Activated gamma-delta T cell (primary cell): ENCODE data around the gene SH3PXD2B.
"Not testable (repeated sequence)": the region's sequence is repeated elsewhere in the genome, so short reads cannot be mapped to it uniquely, and the experiment has no call there.

Source experiments
- DNase-seq: peaks from one replicate; lab custom pipeline; 2025; lab: John Stamatoyannopoulos, UW

The SH3PXD2B gene

DNA sequence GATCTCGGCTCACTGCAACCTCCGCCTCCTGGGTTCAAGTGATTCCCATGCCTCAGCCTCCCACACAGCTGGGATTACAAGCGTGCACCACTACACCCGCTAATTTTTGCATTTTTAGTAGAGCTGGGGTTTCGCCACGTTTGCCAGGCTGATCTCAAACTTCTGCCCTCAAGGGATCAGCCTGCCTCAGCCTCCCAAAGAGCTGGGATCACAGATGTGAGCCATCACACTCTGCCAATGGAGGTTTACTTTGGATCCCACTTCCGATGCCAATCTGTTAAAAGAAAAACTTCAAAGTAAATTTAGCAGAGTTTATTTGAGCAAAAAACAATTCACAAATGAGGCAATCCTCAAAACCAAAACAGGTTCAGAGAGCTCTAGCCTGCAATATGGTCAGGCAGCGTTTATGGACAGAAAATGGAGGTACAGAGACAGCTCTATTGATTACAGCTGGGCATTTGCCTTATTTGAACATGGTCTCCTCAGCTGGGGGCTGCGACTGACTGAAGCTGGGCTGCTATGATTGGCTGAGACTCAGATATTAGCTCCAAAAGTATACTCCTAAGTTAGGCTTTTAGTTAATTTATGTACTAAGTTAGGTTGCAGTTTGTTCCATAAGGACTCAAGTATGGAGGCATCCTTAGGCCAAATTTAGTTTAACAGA lies 152.1 kb downstream of the SH3PXD2B start:
- DNase-seq, result no peak

GRCh38 chr5:172299916-172300439 lies 154.3 kb downstream of the SH3PXD2B start:
- DNase-seq, result no peak

GRCh38 chr5:172294831-172295230 lies 159.5 kb downstream of the SH3PXD2B start:
- no peak for DNase-seq

GRCh38 chr5:172293745-172294342 lies 160.5 kb downstream of the SH3PXD2B start:
- no peak for DNase-seq

- no peak for DNase-seq
Measured at GRCh38 chr5:172293054-172293744, 161.1 kb downstream of the SH3PXD2B start.

GRCh38 chr5:172291837-172292236 lies 162.5 kb downstream of the SH3PXD2B start:
- DNase-seq, result not testable (repeated sequence)

DNA sequence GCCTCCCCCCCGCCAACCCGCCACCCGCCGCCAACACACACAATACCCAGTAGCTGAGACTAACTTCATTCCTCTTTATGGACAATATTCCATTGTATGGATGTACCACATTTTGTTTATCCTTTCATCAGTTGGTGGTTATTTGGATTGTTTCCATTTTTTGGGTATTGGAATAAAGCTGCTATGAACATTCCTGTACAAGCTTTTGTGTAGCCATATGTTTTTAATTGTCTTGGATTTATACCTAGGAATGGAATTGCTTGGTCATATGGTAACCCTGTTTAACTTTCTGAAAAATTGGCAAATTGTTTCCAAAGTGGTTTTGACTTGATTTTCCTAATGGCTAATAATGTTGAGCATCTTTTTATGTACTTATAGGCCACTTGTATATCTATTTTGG lies 165.9 kb downstream of the SH3PXD2B start:
- DNase-seq, result no peak

DNA sequence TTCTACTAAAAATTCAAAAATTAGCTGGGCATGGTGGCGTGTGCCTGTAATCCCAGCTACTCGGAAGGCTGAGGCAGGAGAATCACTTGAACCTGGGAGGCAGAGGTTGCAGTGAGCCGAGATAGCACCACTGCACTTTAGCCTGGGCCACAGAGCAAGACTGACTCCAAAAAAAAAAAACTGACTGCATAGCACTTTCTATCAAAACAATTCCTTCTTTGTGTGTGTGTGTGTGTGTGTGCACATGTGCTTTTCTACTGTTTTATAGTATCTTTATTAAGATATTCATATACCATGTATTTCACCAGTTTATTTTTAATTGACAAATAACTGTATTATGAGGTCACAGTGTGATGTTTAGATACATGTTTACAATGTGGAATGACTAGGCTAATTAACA lies 167.2 kb downstream of the SH3PXD2B start:
- DNase-seq, result not testable (repeated sequence)

GRCh38 chr5:172285226-172286143 lies 168.8 kb downstream of the SH3PXD2B start:
- DNase-seq, result no peak

DNA sequence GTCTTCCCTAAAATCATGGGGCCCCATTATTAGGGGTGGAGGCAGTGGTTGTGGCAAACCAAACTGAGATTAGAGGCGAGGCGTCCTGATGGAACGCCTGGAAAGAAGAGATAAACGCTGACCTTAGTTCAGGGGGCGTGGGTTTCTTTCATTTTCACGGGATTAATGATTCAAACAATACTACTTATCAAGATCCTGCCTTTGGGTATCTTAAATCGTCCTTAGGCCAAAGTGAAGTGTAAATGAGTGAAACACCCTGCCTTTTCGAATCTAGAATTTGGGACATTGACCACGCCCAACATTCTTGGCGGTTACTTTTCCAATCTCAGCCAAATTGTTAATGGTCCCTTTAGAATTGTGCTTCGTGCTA lies 169.7 kb downstream of the SH3PXD2B start:
- no peak for DNase-seq

GRCh38 chr5:172283862-172284610 lies 170.3 kb downstream of the SH3PXD2B start:
- DNase-seq, result peak; percentile 63

GRCh38 chr5:172283020-172283861 lies 171.1 kb downstream of the SH3PXD2B start, which contains the start of gene UBTD2:
Gene UBTD2 (minus strand): TSS chr5:172283764. CDS start chr5:172283665, 99 bp downstream.
- DNase-seq, result peak; percentile 62

DNA sequence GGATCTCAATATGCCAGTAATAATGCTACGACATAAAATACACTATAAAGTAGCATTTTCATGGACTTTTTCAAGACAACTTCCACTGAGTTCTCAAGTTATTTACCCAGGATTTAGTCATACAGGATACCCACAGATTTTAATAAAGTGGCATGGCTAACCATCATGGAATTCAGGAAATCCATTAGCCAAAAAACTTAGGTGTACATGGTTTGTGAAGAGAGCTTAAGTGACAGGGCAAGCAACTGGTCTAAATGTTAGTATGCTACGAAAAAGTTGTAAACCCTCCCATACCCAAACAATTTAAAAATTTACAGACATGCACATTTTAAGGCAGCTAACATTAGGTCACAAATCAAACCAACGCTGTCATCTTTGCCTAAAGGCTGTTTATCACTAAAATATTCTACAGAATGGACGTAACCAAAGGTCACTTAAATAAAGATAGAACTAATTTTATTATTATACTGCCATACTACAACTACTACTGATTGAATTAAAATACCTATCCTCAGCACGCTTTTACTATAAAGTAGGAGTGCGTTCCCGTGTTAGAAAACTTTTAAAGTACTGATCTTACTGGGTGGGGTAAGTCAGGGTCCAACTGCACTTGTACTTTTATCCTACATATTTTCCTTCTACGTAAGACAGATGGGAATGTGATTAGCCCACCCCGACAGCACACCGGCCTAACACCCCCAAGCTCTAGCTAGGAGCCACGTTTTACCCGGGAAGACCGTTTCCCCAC lies 171.9 kb downstream of the SH3PXD2B start:
- no peak for DNase-seq

DNA sequence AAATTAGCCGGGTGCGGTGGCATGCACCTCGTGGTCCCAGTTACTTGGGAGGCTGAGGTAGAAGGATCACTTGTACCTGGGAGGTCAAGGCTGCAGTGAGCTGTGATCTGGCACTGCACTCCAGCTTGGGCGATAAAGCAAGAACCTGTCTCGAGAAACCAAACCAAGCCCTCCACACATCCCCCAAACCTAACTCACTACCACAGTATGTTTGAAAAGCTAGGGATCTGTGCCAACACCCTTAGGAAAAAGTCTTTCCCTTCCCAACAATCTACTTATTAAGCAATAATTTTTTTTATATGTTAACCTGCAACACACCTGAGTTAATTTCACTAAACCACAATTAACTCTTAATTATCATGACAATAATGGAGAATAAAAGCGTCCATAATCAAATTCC lies 173.0 kb downstream of the SH3PXD2B start:
- DNase-seq, result no peak

GRCh38 chr5:172280929-172281328 lies 173.4 kb downstream of the SH3PXD2B start:
- DNase-seq, result no peak

DNA sequence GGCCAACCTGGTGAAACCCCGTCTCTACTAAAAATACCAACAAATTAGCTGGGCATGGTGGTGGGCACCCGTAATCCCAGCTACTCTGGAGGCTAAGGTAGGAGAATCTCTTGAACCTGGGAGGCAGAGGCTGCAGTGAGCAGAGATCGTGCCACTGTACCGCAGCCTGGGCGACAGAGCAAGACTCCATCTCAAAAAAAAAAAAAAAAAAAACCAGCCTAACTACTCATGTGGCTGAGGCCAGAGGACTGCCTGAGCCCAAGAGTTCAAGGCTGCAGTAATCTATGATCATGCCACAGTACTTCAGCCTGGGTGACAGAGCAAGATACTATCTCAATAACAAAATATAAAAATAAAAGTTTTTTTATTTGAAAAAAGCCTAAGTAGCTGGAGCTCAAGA lies 174.0 kb downstream of the SH3PXD2B start:
- DNase-seq, result no peak

GRCh38 chr5:172278356-172278755 lies 176.0 kb downstream of the SH3PXD2B start:
- DNase-seq, result no peak

- DNase-seq, result no peak
Measured at GRCh38 chr5:172276214-172276613, 178.1 kb downstream of the SH3PXD2B start.
